Stromal cell of bone marrow (primary cell): Measurements from ENCODE around the gene FMO2.
"Not testable (repeated sequence)": the region's sequence is repeated elsewhere in the genome, so short reads cannot be mapped to it uniquely, and the experiment has no call there.

Experiments used
- DNase-seq: peaks from one replicate; pipeline ENCODE4 v3.0.0-alpha.2; 2012; ENCODE audit warnings: low read depth

FMO2 gene

DNA sequence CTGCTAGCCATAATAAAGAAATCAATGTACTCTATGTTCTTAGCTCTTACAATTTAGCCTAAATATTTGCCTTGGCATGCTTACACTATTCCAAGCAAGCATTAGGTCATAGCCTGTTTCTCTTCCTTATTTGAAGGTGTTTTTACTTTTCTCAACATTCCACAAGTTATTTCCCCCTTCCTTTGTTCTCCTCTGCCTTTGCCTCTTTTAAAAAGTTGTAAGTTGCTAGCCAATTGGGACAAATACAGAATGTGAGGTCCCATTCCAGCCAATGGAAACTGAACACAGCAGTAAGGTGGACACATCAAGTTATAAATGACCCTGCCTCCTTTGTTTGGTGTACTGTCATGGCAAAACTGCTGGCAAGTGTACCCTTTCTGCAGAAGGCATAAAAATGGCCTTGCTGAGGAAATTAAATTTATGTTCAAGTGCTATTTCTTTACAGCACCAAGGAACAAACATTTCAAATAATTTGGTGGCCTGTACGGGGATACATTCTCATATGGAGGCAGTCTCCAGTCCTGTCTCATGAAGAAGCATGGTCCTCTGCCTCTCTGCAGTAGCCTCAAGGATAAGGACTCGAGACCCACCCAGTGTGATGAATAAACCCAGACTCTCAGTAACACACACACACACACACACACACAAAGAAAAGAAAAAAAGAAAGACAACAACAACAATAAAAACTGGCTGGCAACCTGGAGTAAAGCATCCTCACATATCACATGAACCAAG is 34.4 kb downstream of the FMO2 start:
- no peak for DNase-seq

DNA sequence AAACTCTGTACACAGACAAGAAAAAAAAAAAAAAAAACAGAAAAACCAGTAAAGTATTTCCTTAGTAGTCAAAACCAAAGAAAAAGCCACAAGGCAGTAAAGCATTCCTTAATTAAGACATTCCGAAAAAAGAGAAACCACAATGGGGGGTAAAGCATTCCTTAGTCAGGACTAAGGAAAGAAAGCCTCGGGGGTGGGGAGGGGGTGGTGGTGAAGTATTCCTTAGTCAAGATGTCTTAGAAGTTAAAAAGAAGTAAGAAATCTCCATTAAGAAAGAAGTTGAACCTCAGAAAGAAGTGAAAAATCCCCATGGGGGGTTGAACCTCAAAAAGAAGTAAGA is 35.0 kb downstream of the FMO2 start:
- DNase-seq: peak; percentile 54

DNA sequence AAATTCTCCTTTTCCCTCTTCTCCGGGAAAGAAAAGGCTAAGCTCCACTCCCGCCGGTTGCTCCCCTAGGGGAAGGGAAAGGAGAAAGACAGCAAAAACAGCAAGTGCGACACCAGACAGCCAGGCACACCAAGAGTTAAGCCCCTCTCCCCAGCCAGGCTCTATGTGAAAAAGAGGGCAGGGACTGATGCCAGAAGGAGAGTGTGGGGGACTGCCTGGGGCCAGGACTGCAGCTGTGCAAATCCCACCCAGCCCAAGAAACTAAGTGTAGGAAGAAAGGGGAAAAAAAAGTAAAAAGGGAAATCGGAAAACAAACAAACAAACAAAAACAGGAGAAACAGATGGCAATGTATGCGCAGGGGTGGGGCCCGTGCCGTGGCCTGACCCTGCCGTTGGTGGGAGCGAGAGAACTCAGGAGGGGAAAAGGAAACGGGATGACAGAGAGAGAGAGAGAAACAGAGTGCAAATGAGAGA is 35.5 kb downstream of the FMO2 start:
- no peak for DNase-seq

DNA sequence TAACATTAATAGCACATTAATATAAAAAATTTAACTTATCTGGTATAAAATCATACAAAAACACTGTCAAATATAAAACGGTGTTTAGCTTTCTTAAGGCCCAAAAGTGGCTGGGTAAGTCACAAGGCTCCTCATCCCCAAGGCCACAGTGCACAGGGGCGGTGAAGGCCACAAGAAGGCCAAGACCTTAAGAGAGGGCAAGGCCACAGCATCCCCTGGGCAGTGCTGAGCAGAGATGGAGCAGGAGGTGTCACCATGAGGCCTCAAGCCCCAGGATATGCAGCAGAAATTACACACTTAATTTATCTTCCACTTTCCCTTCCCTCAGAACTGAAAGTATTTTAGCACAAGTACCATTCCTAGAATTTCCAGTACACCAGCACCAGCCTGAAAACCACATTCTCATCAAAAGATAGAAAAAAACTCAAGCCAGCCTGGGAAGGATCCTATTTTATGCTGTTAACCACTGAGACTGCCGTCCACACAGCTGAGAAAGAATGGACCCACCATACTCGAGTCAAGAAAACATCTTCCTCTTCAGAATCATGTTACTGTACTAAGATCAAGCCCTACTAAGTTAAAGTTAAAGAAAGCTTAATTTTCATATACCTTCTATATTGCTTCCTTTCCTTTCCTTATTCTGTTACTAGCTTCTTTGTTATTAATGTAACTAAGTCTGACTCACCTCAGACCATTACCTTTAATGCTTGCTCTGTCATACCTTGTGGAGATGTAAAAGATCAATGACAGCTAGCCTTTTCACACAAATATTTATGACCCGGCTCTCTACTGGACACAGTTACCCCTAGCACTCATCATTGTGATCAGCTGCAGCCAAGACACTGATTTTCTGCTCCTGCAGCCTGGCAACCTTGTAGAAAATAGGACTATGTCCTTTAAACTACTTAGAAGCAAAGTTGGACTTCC is 36.8 kb downstream of the FMO2 start:
- DNase-seq: no peak

DNA sequence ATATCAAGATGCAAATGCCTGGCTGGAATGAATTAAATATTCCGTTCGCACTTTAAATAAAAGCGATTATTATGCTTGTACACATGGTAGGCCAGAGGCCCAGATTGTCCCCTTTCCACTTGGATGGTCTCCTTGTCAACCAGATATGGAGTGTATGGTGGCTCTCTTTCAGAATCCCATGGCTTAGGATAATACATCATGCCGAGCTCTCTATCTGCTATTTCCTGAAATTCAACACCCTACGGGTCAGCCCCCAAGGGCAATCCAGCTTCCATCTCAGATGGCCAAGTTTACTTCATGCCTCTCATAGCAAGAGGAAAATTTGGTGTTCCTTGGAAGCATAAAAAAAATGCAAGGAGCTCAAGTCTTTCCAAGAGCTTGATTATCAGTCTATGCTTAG is 37.8 kb downstream of the FMO2 start:
- no peak for DNase-seq

DNA sequence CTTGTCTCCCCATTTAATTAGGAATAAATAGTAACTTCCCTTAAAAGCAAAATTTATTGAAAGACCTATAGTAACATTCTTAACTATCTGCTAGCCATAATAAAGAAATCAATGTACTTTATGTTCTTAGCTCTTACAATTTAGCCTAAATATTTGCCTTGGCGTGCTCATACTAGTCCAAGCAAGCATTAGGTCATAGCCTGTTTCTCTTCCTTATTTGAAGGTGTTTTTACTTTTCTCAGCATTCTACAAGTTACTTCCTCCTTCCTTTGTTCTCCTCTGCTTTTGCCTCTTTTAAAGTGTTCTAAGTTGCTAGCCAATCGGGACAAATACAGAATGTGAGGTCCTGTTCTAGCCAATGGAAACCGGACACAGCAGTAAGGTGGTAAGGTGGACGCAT is 39.2 kb downstream of the FMO2 start:
- not testable (repeated sequence) for DNase-seq

DNA sequence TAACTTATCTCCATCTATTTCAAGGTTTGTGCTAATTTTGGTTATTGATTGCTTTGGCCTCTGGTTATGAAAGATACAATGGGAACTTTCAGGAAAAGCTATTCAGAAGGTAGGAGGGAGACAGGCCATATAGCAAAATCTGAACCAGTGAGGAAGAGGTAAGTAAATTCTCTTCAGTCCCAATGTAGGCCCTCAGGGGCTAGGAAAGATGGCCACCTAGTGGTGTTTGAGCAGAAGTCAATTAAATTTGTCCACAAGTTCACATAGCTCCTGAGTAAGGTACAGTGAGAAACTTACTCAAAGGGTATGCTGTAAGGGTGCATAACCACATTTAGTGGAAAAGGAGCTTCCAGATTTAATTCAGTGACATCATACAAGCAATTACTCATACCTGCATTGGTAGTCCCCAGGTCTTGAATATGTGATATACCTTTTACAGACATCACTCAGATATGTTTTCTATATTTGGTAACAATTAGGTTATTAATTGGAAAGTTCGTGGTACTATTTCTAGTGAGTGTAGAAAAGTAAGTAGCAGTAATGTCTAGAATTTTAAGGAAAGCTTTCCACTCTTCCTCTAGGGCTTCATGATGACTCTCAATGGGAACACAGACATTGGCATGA is 41.8 kb downstream of the FMO2 start:
- DNase-seq: peak; percentile 62

DNA sequence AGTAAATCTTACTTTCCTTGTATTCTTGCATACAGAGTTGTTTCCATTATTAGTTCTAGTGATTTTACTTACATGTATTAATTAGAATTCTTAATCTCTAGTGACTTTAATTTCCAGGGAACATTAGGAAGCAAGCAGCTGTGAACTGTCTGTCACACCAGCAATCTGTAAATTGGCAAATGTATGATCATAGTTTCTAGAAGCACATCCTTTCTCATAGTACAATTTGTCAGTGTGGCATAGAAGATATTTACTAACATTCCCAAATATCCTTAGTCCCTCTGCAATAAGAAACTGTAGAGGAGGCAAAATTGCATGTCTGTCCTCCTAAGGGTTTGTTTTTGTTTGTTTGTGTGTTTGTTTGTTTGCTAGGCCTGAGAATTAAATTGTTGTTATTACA is 46.2 kb downstream of the FMO2 start:
- no peak for DNase-seq

DNA sequence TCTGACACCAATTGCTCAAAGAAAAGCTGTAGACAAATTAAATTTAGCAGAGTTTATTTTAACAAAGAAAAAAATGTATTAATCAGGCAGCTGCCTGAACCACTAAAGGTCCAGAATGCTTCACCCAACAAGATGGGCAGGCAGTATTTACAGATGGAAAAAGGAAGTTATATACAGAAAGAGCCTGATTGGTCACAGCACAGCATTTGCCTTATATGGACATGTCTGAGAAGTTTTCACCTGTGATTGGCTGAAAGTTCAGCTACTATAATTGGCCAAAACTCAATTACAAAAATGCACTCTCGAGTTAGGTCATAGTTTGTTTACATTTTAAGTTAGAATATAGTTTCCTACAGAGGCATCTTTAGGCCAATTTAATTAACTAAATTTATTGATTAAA is 48.1 kb downstream of the FMO2 start:
- DNase-seq: no peak

DNA sequence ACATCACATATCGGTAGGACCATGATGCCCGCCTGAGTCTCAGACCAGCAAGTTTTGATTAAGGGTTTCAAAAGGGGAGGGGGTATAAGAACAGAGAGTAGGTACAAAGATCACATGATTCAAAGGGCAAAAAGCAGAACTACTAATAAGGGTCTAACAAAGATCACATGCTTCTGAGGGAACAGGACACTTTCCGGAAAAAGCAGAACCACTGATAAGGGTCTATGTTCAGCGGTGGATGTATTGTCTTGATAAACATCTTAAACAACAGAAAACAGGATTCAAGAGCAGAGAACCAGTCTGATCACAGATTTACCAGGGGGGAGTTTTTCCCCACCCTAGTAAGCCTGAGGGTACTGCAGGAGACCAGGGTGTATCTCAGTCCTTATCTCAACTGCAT is 51.1 kb downstream of the FMO2 start:
- not testable (repeated sequence) for DNase-seq

DNA sequence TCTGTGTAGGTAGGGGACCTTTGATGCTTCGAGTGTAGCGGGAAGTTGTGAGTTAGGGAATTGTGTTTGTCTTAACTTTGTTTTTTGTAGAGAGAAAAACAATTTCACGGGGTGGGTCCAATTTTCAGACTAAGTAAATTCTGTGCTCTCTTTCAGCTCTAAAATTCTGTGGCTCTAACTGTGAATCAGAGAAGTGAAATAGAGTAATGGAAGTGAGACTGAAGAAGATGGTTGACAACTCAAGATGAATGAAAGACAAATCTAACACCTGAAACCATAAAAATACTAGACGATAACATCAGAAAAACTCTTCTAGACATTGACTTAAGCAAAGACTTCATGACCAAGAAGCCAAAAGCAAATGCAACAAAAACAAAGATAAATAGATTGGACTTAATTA is 58.8 kb downstream of the FMO2 start:
- DNase-seq: no peak

DNA sequence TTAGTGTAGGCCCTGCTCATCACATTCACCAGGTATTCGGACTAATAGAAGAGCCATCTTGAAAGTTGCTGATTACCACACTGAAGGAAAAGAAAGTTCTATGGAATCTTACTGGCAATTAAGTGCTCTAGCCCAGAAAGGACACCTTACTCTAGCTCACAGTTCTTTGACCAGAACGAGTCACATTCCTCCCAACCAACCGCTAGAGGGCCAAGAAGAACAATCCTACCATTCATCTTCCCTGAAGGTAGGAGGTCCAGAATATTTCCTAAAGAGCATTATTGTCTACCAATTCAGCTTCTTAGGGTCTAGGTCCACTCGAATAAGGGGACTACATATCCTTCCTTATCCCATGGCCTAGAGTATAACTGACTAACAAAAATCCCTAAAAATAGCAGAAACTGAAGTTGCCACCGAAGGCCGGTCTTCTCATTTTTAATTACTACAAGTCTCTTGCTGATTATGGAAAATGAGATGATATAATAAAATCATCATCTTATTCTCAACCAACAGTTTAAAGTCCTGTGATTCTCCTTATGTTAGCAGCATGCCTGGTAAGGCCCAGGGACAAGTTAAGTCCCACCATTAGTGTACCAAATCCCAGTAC is 60.5 kb downstream of the FMO2 start:
- DNase-seq: no peak

DNA sequence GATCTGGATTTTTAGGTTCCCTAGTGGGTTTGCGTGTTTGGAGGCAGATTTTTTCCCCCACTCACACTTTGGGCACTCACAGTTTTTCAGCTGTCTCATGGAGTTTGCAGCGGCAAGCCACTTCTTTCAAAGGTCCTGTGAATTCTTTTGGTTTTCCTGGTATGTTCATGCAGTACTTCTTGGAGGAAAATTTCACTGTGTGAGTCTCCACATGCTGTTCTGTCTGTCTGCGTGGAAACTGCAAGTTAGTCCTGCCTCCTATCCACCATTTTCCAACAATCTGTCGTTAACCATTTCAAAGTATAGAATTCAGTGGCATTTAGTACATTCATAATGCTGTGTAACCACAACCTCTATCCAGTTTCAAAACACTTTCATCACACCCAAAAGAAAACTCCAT is 62.4 kb downstream of the FMO2 start:
- DNase-seq: no peak

DNA sequence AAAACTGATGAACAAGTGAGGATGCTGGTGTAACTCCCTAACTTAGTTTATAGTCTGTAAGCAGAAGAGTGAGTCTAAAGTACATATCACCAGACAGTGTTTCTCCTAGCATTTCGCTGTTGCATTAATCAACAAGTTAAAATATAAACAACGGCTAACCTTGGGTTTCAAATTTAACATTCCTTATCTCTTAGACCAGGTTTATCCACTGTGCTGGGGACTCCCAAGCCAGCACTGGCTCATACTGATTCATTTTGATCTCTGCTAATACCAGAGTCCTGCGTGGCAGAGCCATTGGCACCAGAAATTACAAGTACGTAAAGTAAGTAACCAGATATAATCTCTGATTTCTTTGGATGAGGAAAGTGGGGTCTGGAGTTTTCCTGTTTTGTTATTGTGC is 63.2 kb downstream of the FMO2 start, which contains the start of gene FMO1:
Gene FMO1 (plus strand): TSS at position 193 of the 400 bp plus-strand sequence. CDS start 9,594 bp downstream, outside the sequence.
- no peak for DNase-seq

DNA sequence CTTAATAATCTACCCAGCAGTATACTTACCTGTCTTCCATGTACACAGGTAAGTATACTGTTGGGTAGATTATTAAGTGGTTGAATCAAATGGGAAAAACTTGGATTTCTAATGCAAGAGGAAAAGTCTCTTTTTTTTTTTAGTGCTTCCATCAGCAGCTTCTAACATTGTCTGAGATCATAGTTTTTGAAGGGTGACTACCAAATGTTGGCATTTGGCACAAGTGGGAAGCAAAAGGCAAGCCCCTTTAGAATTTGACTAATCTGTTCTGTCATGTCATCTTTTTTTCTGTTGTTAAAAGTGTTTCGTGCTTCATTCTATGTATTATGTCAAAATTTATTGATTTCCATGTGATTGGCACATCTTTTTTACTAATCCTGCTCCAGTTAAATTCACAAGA is 63.7 kb downstream of the FMO2 start:
- DNase-seq: no peak

DNA sequence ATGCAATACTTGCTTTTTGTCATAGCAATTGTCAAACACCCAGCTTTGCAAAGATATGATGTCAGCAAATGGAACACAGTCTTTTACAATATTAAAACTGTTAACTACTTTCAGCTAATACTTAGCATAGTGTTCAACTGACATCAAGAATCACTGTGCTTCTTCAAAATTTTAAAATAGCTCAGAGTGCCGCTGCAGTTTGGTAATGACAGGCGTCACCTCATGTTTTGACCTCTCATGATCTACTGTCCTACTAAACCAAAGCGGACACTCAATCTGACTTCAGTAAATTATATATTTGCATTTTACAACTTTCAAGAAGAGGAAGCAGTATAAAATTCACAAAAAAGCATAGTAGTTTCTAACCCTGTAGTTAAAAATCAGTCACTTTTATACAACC is 65.2 kb downstream of the FMO2 start:
- no peak for DNase-seq

DNA sequence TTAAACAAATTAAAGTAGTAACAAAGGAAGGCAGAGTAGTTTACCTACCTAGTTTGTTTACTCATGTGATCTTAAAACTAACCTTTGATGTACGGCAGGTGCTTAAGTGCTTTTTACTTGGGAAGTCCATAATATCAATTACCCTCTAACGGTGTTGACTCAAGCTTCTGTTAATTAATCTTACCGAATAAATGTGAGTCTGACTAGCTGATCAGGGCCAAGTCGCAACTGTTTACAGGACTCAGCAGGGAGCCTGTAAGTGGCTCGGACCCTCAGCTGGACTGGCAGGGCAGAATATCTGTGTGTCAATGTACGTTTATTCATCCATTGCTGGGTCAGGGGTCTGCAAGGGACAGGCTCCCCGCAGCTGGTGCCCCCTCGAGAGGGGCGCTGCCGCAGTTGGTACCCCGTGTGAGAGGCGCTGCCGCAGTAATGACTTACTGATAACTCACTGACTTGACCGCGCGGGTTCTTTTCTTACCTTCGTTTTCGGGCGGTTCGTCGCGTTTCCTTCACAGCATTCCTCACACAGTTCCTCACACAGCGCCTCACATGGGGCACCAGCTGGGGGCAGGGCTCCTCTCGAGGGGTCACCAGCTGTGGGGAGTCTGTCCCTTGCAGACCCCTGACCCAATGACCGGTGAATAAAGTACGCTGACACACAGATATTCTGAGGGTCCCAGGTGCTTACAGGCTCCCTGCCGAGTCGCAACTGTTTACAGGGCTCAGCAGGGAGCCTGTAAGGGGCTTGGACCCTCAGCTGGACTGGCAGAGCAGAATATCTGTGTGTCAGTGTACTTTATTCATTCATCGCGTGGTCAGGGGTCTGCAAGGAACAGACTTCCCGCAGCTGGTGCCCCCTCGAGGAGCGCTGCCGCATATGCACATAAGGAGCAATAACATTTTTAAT is 66.2 kb downstream of the FMO2 start:
- no peak for DNase-seq

DNA sequence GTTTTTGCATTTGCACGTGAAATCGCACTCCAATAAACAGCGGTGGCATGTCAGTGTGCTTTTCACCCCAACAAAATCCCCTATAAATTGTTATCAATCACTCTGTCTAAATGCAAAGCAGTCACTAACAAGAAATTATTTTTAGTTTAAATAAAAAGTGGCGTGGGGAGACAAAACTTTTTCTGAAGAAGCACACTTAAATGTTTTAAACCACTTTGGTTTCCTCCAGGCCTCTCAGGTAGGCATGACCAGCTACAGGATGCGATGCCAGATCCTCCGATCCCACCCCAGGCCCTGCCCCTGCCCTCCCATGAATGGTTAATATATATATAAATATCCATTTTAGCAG is 66.8 kb downstream of the FMO2 start:
- DNase-seq: no peak

DNA sequence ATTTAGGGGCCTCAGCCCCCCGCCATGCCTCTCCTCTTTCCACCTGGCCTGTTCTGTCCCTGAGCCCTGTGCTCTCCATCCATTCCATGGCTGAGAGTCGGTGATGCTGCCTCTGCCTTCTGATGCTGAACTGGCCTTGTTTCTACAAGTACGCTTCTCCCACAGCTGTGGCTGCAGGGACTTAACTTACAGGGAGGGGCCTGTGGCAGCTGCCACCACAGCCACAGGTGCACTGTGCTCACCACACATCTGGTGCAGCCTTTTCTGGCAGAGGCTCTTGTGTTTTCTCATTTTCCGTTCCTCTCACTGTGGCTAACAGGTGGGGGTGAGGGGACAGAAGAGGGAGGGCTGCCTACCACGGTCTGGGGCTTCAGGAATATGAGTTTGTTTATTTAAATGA is 67.4 kb downstream of the FMO2 start:
- DNase-seq: no peak

DNA sequence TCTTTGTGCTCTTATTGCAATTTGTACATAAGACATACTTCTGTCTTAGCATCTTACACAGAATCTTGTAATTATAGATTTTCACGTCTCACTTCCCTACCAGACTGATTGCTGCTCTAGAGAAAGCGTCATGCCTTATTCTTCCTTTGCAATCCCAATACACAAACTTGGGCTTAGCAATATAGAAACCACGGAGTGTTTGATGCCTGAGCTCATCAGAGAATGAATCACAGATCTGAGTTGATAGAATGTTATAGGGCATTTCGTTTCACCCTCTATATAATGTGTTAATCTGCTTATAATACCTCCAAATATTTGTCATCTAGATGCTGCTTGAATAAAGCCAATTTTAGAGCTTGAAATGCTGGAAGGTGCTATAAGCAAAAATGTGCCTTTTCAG is 69.8 kb downstream of the FMO2 start:
- no peak for DNase-seq

DNA sequence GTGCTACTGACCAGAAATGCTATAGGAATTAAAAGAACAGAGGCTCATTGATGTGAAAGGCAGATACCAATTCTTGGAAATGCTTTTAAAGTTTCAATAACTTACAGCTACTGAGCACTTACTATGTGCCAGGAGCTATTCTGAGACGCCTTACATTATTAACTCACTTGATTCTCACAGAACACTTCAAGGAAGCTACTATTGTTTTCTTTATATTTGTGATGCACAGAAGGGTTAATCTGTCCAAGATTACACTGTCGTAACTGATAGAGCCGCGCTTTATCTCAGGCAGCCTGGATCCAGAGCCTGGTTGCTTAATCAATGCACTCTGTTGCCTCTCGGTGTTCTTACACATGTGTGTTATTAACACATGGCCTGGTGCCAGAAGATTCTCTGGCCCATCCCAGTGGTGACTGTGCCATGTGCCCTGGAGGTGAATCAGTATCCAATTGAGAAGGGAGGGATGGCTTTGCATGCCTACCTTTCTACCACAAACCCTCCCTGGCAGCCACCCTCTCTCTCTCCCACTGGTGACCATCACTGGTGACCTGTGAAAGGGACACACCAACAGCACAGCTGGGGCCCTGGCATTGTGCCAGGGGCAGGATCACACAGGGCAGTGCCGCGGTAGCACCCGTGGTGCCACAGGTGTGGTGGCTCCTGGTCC is 72.0 kb downstream of the FMO2 start:
- DNase-seq: no peak
